Measurements from ENCODE around the gene ZDHHC9. TPM values are rescaled to one million over a fixed set of nuclear protein-coding genes. Genes with fewer than 3 reads are reported as not detected.
A peak's percentile ranks its signal among the peaks of the same experiment; 100 is the strongest.

The ZDHHC9 gene
- total RNA-seq, 2 donors from 2014 or later = 12.6 to 12.8 TPM

- ATAC-seq (replicated peaks in 1 of 2) (no peak), DNase-seq (no peak)
- Mint-ChIP-seq H3K36me3 (ENCODE audit: insufficient read depth in 2 of 2) (peaks cover 5 to 10% of the 10 kb centered on the region in 2 donors), H3K27ac (peak overlapping the region; percentile 40), H3K4me3 (no peak overlapping the region), H3K9me3 (no peaks in the 10 kb centered on the region), H3K27me3 (ENCODE audit: low read depth) (no peaks in the 10 kb centered on the region), H3K4me1 (ENCODE audit: low read depth) (peaks cover 15% of the 10 kb centered on the region)
Measured at GRCh38 chrX:129790808-129791207, 52.9 kb downstream of the ZDHHC9 start.

DNA sequence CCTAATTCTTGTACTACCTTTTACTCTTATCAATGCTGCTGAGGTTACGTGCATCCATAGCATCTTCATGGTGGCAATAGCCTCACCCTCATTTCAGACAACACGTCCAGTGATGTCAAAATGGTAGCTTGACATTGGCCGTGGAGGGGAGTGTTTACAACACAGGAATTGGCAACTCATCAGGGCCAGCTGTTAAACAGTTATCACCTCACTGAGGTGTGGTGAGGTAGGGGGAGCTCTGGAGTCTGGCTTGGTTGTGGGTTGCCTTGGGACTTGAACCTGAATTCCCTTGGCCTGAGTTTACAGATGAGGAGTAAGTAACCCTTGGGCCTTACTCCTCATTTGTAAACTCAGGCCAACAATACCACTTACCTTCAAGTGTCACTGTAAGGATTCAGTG, 53.5 kb downstream of the ZDHHC9 start:
- Mint-ChIP-seq H3K4me1 (ENCODE audit: low read depth) (peaks cover 22% of the 10 kb centered on the region), H3K9me3 (no peaks in the 10 kb centered on the region), H3K4me3 (no peak overlapping the region), H3K27ac (peak overlapping the region; percentile 50), H3K27me3 (ENCODE audit: low read depth) (no peaks in the 10 kb centered on the region), H3K36me3 (ENCODE audit: insufficient read depth in 2 of 2) (peaks cover 5 to 14% of the 10 kb centered on the region in 2 donors)
- ATAC-seq (replicated peaks in 1 of 2) = no peak
- DNase-seq = no peak

DNA sequence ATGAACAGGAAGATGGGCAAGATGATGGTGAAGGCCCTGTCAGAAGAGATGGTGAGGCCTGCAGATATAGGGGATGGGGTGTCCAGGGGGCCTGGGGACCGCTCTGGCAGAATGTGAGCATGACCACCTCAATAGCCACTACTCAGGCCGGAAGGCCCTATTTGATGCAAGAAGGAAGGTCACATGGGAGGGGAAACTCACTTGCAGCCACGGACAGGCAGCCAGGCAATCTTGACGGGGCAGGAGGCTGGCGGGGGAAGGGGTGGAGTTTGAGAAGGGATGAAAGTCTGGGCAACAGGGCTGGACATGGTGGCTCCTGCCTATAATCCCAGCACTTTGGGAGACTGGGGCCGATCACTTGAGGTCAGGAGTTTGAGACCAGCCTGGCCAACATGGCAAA, 55.2 kb downstream of the ZDHHC9 start:
- Mint-ChIP-seq H3K9me3 (no peaks in the 10 kb centered on the region), H3K27ac (peak overlapping the region; percentile 81), H3K36me3 (ENCODE audit: insufficient read depth in 2 of 2) (peaks cover 10 to 14% of the 10 kb centered on the region in 2 donors), H3K4me3 (no peak overlapping the region), H3K27me3 (ENCODE audit: low read depth) (no peaks in the 10 kb centered on the region), H3K4me1 (ENCODE audit: low read depth) (peaks cover 33% of the 10 kb centered on the region)
- ATAC-seq (replicated peaks in 1 of 2) = no peak
- no peak for DNase-seq

DNA sequence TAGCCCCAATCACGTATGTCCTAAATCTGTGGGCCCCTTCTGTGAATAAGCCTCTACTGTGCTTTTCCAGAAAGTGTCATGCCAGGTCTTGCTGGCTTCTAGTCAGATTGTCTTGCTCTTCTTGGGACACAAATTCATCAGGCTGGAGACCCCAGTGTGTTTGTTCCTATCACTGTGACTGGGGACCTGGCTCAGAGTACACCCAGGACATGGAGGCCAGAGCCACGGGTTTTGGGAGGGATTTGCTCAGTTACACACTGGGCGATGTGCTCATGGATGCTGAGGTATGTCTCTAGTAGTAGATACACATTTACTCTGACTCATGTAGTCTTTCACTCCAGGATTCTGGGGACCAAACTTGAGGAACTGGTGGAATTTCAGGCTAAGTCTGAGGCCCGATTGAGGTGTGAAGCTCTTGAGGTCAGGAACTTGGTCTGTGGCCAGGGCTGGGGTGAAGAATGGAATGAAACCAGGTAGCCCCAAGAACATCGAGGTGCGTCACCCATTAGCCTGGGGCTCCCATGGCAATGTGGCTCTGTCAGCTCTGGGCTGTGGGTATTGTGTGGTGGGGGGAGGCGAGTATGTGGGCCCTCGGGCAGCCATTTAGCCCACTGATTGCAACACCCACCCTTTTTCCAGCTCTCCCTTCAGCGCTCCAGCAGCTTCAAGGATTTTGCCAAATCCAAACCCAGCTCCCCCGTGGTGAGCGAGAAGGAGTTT, 56.2 kb downstream of the ZDHHC9 start:
- peak overlapping the region; percentile 84 for H3K27ac Mint-ChIP-seq
- H3K9me3 Mint-ChIP-seq = no peaks in the 10 kb centered on the region
- ATAC-seq (replicated peaks in 1 of 2) (no peak), DNase-seq (no peak)
- peak overlapping the region; percentile 8 to 40 for H3K4me3 Mint-ChIP-seq
- no peaks in the 10 kb centered on the region for H3K27me3 Mint-ChIP-seq (ENCODE audit: low read depth)
- H3K4me1 Mint-ChIP-seq (ENCODE audit: low read depth) = peaks cover 43% of the 10 kb centered on the region
- H3K36me3 Mint-ChIP-seq (ENCODE audit: insufficient read depth in 2 of 2) = peaks cover 18 to 22% of the 10 kb centered on the region in 2 donors

DNA sequence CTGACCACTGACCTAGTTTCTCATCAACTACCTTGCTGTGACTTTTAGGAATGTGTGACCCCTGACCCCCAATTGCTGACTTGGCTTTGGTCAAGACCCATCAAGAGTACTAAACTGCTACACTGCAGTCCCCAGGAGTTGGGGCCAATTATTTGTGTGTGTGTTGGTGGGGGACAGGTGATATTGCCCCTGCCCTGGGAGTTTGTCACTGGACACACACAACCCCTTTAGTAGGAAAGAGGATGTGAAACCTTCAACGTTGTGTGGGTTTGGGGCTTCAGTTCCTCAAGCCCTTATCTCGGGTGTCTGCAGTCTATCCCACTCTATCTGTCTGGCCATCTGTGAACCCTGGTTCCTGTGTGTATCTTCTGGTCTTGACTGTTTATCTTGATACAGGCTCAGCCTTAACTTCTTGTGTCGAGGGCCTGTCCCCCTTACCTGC, 57.5 kb downstream of the ZDHHC9 start:
- H3K27me3 Mint-ChIP-seq (ENCODE audit: low read depth) = no peaks in the 10 kb centered on the region
- peaks cover 54% of the 10 kb centered on the region for H3K4me1 Mint-ChIP-seq (ENCODE audit: low read depth)
- peak overlapping the region; percentile 63 for H3K27ac Mint-ChIP-seq
- H3K9me3 Mint-ChIP-seq = no peaks in the 10 kb centered on the region
- peak overlapping the region; percentile 74 to 84 for H3K4me3 Mint-ChIP-seq
- H3K36me3 Mint-ChIP-seq (ENCODE audit: insufficient read depth in 2 of 2) = peaks cover 22% of the 10 kb centered on the region in 2 donors
- no peak for DNase-seq
- no peak for ATAC-seq (replicated peaks in 1 of 2)

DNA sequence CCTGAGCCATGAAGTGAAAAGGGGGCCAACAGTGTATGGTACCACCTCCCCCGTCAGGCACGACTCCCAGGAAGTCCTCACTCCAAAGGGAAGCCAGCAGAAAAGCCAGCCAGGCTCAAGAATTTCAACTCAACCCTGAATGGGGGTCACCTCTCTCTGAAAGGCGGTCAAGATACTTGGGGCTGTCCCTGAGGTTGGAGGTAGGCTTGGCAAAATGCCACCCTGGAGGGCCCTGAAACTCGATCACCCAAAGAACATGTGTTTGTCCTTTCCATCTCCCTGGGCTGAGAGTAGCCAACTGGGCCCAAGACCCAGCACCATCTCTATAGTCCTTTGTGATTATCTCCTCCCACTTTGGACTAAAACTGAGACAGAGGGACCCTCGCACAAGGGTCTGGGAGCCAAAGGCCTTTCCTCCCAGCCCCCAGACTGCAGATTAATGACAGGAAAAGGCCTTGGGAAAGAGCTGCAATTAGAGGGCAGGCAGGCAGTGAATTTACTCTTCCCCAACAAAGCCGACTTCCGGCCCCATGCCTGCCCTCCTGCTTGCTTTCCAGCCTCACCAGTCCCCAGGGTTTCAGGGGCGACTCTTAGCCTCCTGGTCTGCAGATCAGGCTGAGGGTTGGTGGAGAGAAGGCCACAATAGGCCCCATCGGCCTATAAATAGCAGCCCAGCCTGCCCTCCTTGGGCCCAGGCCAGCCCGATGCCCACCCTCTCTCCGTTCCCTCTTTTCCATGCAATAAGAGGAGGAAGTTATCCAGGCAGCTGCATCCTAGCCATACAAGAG, 58.3 kb downstream of the ZDHHC9 start:
- Mint-ChIP-seq H3K4me3 (peak overlapping the region; percentile 74 to 84), H3K27me3 (ENCODE audit: low read depth) (no peaks in the 10 kb centered on the region), H3K9me3 (no peaks in the 10 kb centered on the region), H3K27ac (peak overlapping the region; percentile 77), H3K36me3 (ENCODE audit: insufficient read depth in 2 of 2) (peaks cover 22 to 24% of the 10 kb centered on the region in 2 donors), H3K4me1 (ENCODE audit: low read depth) (peaks cover 54% of the 10 kb centered on the region)
- DNase-seq (no peak), ATAC-seq (replicated peaks in 1 of 2) (no peak)

DNA sequence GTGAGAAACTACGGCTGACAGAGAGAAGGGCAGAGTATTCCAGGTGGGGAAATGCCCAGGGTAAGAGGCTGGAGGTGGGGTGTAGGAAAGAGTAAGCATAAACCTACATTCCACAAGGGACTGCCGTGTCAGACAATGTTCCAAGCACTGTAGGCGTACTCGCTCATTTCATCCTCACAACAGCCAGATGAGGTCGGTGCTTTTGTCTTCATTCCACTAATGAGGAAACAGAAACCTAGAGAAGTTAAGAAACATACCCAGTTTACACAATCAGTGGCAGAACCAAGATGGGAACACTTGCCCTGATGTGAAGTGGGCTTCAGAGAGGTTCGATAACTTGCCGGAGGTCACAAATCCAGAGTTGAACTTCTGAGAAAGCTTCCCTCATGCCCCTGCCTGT, 59.3 kb downstream of the ZDHHC9 start:
- DNase-seq = no peak
- peak overlapping the region; percentile 85 for H3K27ac Mint-ChIP-seq
- peaks cover 22 to 29% of the 10 kb centered on the region in 2 donors for H3K36me3 Mint-ChIP-seq (ENCODE audit: insufficient read depth in 2 of 2)
- no peaks in the 10 kb centered on the region for H3K9me3 Mint-ChIP-seq
- peaks cover 58% of the 10 kb centered on the region for H3K4me1 Mint-ChIP-seq (ENCODE audit: low read depth)
- H3K4me3 Mint-ChIP-seq = peak overlapping the region; percentile 89 to 94
- H3K27me3 Mint-ChIP-seq (ENCODE audit: low read depth) = no peaks in the 10 kb centered on the region
- no peak for ATAC-seq (replicated peaks in 1 of 2)

- peaks cover 21 to 33% of the 10 kb centered on the region in 2 donors for H3K36me3 Mint-ChIP-seq (ENCODE audit: insufficient read depth in 2 of 2)
- ATAC-seq (replicated peaks in 1 of 2) (no peak), DNase-seq (peak in 1 of 2 donors; percentile 32)
Measured at GRCh38 chrX:129783291-129783713, 60.4 kb downstream of the ZDHHC9 start.

GRCh38 chrX:129782706-129783105, 61.0 kb downstream of the ZDHHC9 start:
- Mint-ChIP-seq H3K27me3 (ENCODE audit: low read depth) (no peaks in the 10 kb centered on the region), H3K4me1 (ENCODE audit: low read depth) (peaks cover 74% of the 10 kb centered on the region), H3K9me3 (peaks cover 0 to 5% of the 10 kb centered on the region in 2 donors), H3K4me3 (peak overlapping the region; percentile 89 to 94), H3K27ac (peak overlapping the region; percentile 85), H3K36me3 (ENCODE audit: insufficient read depth in 2 of 2) (peaks cover 21 to 33% of the 10 kb centered on the region in 2 donors)
- no peak for ATAC-seq (replicated peaks in 1 of 2)
- DNase-seq = no peak

More at GRCh38 chrX:129783291-129783713, 60.4 kb downstream of the ZDHHC9 start:
- H3K27me3 Mint-ChIP-seq (ENCODE audit: low read depth) = no peaks in the 10 kb centered on the region
- H3K4me3 Mint-ChIP-seq = peak overlapping the region; percentile 89 to 94
- peak overlapping the region; percentile 85 for H3K27ac Mint-ChIP-seq
- peaks cover 68% of the 10 kb centered on the region for H3K4me1 Mint-ChIP-seq (ENCODE audit: low read depth)
- peaks cover 0 to 5% of the 10 kb centered on the region in 2 donors for H3K9me3 Mint-ChIP-seq

DNA sequence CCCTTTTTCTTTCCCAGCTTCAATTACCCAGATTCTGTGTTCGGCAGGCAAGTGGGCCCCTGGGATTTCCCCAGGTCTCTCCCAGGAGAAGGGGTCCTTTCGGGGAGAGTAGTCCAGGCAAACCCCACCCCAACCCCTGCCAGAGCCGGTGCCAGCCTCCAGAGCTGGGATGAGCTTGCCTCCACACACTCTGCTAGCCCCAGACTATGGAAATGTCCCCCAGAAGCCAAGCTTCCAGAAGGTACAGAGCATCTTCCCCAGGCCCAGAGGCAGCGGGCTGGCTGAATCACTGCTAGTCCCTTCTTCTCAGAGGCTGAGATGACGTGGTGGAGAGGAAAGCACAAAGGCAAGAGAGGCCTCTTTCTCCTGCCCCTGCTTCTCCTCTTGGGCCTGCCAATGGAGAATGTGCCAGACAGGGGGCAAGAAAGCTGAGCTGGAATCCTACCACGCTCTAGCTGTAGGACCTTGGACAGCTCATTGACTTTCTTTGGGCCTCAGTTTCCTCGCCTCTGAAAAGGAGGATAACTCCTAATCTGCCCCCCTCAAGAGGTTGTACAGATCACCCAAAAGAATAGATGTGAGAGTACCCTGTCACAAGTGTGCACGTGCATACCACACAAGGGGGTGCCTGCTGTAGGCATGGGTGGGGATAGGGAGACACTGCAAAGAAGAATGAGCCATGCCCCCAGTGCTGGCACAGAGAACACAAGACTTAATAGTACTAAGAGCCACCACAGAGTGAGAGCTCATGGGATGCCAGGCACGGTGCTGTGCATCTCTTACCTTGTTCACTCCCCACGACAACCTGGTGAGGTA, 61.8 kb downstream of the ZDHHC9 start:
- DNase-seq = peak; percentile 43 to 50
- H3K4me3 Mint-ChIP-seq = peak overlapping the region; percentile 89 to 94
- ATAC-seq (replicated peaks in 1 of 2) = peak; percentile 31 to 34
- peaks cover 0 to 5% of the 10 kb centered on the region in 2 donors for H3K9me3 Mint-ChIP-seq
- H3K4me1 Mint-ChIP-seq (ENCODE audit: low read depth) = peaks cover 74% of the 10 kb centered on the region
- H3K36me3 Mint-ChIP-seq (ENCODE audit: insufficient read depth in 2 of 2) = peaks cover 17 to 28% of the 10 kb centered on the region in 2 donors
- peak overlapping the region; percentile 93 for H3K27ac Mint-ChIP-seq
- no peaks in the 10 kb centered on the region for H3K27me3 Mint-ChIP-seq (ENCODE audit: low read depth)

DNA sequence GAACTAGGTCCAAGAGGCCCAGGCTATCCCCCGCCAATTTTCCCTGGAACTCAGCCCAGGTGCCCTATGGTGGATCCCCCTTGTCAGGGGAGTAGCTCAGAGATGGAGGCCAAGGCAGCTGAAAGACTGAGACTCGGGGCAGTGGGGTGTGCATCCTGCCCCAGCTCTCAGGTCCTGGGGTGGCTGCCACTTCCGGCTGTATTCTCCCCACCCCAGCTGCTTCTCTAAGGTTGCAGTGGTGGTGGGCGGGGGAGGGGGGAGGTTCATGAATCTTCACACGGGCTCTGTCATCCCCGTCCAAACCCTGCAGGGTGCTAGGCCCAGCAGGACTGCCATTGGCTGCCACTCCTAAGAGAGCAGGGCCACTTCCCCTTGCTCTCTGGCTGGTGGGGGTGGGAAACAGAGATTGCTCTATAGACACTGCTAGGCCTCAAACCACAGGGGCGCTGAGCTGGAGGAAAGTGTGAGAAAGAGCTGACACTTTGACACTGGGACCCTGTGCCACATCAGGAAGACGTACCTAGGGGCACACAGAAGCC, 62.5 kb downstream of the ZDHHC9 start:
- DNase-seq = peak; percentile 78 to 88
- Mint-ChIP-seq H3K4me3 (peak overlapping the region; percentile 89 to 94), H3K4me1 (ENCODE audit: low read depth) (peaks cover 74% of the 10 kb centered on the region), H3K9me3 (peaks cover 0 to 5% of the 10 kb centered on the region in 2 donors), H3K36me3 (ENCODE audit: insufficient read depth in 2 of 2) (peaks cover 14 to 28% of the 10 kb centered on the region in 2 donors), H3K27ac (peak overlapping the region; percentile 93), H3K27me3 (ENCODE audit: low read depth) (no peaks in the 10 kb centered on the region)
- peak; percentile 80 to 89 for ATAC-seq (replicated peaks in 1 of 2)

- peaks cover 68% of the 10 kb centered on the region for H3K4me1 Mint-ChIP-seq (ENCODE audit: low read depth)
- H3K27me3 Mint-ChIP-seq (ENCODE audit: low read depth) = no peaks in the 10 kb centered on the region
- DNase-seq = no peak
- ATAC-seq (replicated peaks in 1 of 2) = no peak
- peak overlapping the region; percentile 89 to 94 for H3K4me3 Mint-ChIP-seq
- peaks cover 12 to 28% of the 10 kb centered on the region in 2 donors for H3K36me3 Mint-ChIP-seq (ENCODE audit: insufficient read depth in 2 of 2)
- H3K27ac Mint-ChIP-seq = peak overlapping the region; percentile 93
- peaks cover 0 to 5% of the 10 kb centered on the region in 2 donors for H3K9me3 Mint-ChIP-seq
Measured at GRCh38 chrX:129780441-129781105, 63.1 kb downstream of the ZDHHC9 start.
